H1 (cell line): ENCODE data around the gene RAMACL. TPM values are rescaled to one million over a fixed set of nuclear protein-coding genes. Genes with fewer than 3 reads are reported as not detected.

Source experiments
- CTCF ChIA-PET: fragments of 300-600 bp; sonication (Branson Sonifier 250); formaldehyde crosslinking; loops from one replicate; lab custom pipeline; 2021; ENCODE audit not compliant: partially characterized antibody; lab: Charles Lee
- POLR2A ChIA-PET: fragments of 300-600 bp; sonication (Branson Sonifier 250); formaldehyde crosslinking; loops from one replicate; lab custom pipeline; 2021; ENCODE audit warnings: inconsistent platforms; ENCODE audit not compliant: partially characterized antibody; lab: Charles Lee
- DNase-seq, 2 experiments: peaks; one replicate each; pipeline versions ENCODE4 v3.0.0 to v3.0.0-alpha.2; 2010 to 2022; ENCODE audit warnings: low spot score in 2 of 2, low read depth in 1 of 2, mixed read lengths in 1 of 2
- FAIRE-seq: peaks from 2 replicates; lab custom pipeline; 2011; peaks lifted over from hg19 to GRCh38; lab: Jason Lieb, UNC
- H2AFZ ChIP-seq: 2 replicates; pipeline ENCODE4 v1.8.1; 2012; ENCODE audit warnings: low read length, inconsistent platforms
- H2AK5ac ChIP-seq: 2 replicates; pipeline ENCODE4 v1.6.1; 2013; ENCODE audit warnings: low read depth, low read length
- H2BK120ac ChIP-seq: replicated peaks from 2 replicates; pipeline ENCODE3; 2013; ENCODE audit warnings: low read depth, low read length, inconsistent platforms
- H2BK12ac ChIP-seq: 2 replicates; pipeline ENCODE4 v1.6.1; 2013; ENCODE audit warnings: low read depth, low read length
- H2BK15ac ChIP-seq: 2 replicates; pipeline ENCODE4 v1.6.1; 2013; ENCODE audit warnings: low read length
- H2BK20ac ChIP-seq: 2 replicates; pipeline ENCODE4 v1.6.1; 2013; ENCODE audit warnings: low read length
- H2BK5ac ChIP-seq: 2 replicates; pipeline ENCODE4 v1.6.1; 2013; ENCODE audit warnings: low read depth, low read length
- H3K14ac ChIP-seq: 2 replicates; pipeline ENCODE4 v1.6.1; 2013; ENCODE audit warnings: inconsistent platforms; ENCODE audit not compliant: insufficient read length
- H3K18ac ChIP-seq: 2 replicates; pipeline ENCODE4 v1.6.1; 2013; ENCODE audit warnings: low read length; ENCODE audit errors: extremely low read depth
- H3K23ac ChIP-seq: 2 replicates; pipeline ENCODE4 v1.6.1; 2013; ENCODE audit warnings: inconsistent platforms; ENCODE audit not compliant: insufficient read length
- H3K23me2 ChIP-seq: 2 replicates; pipeline ENCODE4 v1.6.1; 2013; ENCODE audit warnings: low read depth, low read length
- H3K27ac ChIP-seq: 2 replicates; pipeline ENCODE4 v1.6.1; 2011; ENCODE audit warnings: low read depth, low read length, inconsistent platforms
- H3K27me3 ChIP-seq, 4 experiments: replicated peaks in 1 of 4; 1 replicate in 1 of 4; 2 replicates in 3 of 4; pipeline versions ENCODE4 v1.6.1 to v1.8.1; 2011 to 2013; ENCODE audit warnings: low read length in 3 of 4, mild to moderate bottlenecking in 3 of 4, inconsistent platforms in 2 of 4, mixed read lengths in 2 of 4, moderate library complexity in 1 of 4; ENCODE audit not compliant: control insufficient read depth in 3 of 4, insufficient read depth in 3 of 4; ENCODE audit errors: extremely low read depth in 1 of 4
- H3K36me3 ChIP-seq, 4 experiments: 2 replicates each; pipeline versions ENCODE4 v1.6.1 to v1.8.1; 2011 to 2013; ENCODE audit warnings: mild to moderate bottlenecking in 4 of 4, low read length in 3 of 4, moderate library complexity in 2 of 4, control low read depth in 1 of 4, inconsistent platforms in 1 of 4; ENCODE audit not compliant: insufficient read depth in 4 of 4, control insufficient read depth in 2 of 4
- H3K4ac ChIP-seq: replicated peaks from 2 replicates; pipeline ENCODE3; 2013; ENCODE audit warnings: low read length, low read depth, mixed read lengths, inconsistent platforms; ENCODE audit not compliant: insufficient read length
- H3K4me1 ChIP-seq, 4 experiments: replicated peaks in 1 of 4; 1 replicate in 1 of 4; 2 replicates in 3 of 4; pipeline versions ENCODE4 v1.6.1 to v1.8.1; 2011 to 2013; ENCODE audit warnings: low read length in 3 of 4, inconsistent platforms in 2 of 4, mixed read lengths in 1 of 4; ENCODE audit not compliant: insufficient read depth in 4 of 4, control insufficient read depth in 3 of 4
- H3K4me2 ChIP-seq, 2 experiments: 2 replicates each; pipeline versions ENCODE4 v1.6.1 to v1.8.1; 2011 to 2013; ENCODE audit warnings: low read depth in 2 of 2, low read length in 2 of 2, control low read depth in 1 of 2, inconsistent platforms in 1 of 2, mild to moderate bottlenecking in 1 of 2; ENCODE audit not compliant: insufficient read depth in 1 of 2
- H3K4me3 ChIP-seq, 4 experiments: fragments of 200-600, 300-600 bp in 1 of 4; sonication (generic), shearing (Covaris generic), sonication (Bioruptor Twin) in 1 of 4; 2 replicates each; pipeline versions ENCODE4 v1.5.1 to v1.8.1; 2011 to 2016; ENCODE audit warnings: low read length in 4 of 4, low read depth in 3 of 4, control low read depth in 2 of 4, inconsistent platforms in 2 of 4, mild to moderate bottlenecking in 2 of 4, mixed read lengths in 1 of 4, moderate library complexity in 1 of 4; ENCODE audit not compliant: insufficient read depth in 2 of 4; ENCODE audit errors: extremely low read depth in 1 of 4
- H3K56ac ChIP-seq: replicated peaks from 2 replicates; pipeline ENCODE3; 2013; ENCODE audit warnings: low read depth, mild to moderate bottlenecking, mixed read lengths, low read length, inconsistent platforms; ENCODE audit not compliant: insufficient read length
- H3K79me1 ChIP-seq: 2 replicates; pipeline ENCODE4 v1.6.1; 2013; ENCODE audit warnings: low read depth, low read length, control low read depth
- H3K79me2 ChIP-seq, 2 experiments: 2 replicates each; pipeline versions ENCODE4 v1.6.1 to v1.8.1; 2012 to 2013; ENCODE audit warnings: low read length in 2 of 2, mild to moderate bottlenecking in 2 of 2, inconsistent platforms in 1 of 2; ENCODE audit not compliant: insufficient read depth in 2 of 2, control insufficient read depth in 1 of 2
- H3K9ac ChIP-seq, 4 experiments: replicated peaks in 1 of 4; 1 replicate in 1 of 4; 2 replicates in 3 of 4; pipeline versions ENCODE4 v1.6.1 to v1.8.1; 2011 to 2013; ENCODE audit warnings: low read depth in 3 of 4, low read length in 3 of 4, control low read depth in 2 of 4, mild to moderate bottlenecking in 2 of 4, moderate library complexity in 2 of 4, inconsistent platforms in 1 of 4; ENCODE audit errors: extremely low read depth in 1 of 4
- H3K9me3 ChIP-seq, 2 experiments: 2 replicates each; pipeline versions ENCODE4 v1.6.1 to v1.8.1; 2012 to 2013; ENCODE audit warnings: mild to moderate bottlenecking in 2 of 2, moderate library complexity in 2 of 2, control low read depth in 1 of 2, inconsistent platforms in 1 of 2, low read depth in 1 of 2, low read length in 1 of 2, mixed read lengths in 1 of 2; ENCODE audit not compliant: insufficient read depth in 2 of 2
- H4K20me1 ChIP-seq, 2 experiments: replicated peaks in 1 of 2; 2 replicates each; pipeline versions ENCODE3 to v1.8.1; 2011 to 2013; ENCODE audit warnings: inconsistent platforms in 2 of 2, low read length in 2 of 2, mild to moderate bottlenecking in 1 of 2; ENCODE audit not compliant: insufficient read depth in 2 of 2, control insufficient read depth in 1 of 2
- H4K5ac ChIP-seq: 2 replicates; pipeline ENCODE4 v1.6.1; 2013; ENCODE audit warnings: low read length, low read depth, mixed read lengths, inconsistent platforms; ENCODE audit not compliant: insufficient read length
- H4K8ac ChIP-seq: 2 replicates; pipeline ENCODE4 v1.8.0; 2013; ENCODE audit warnings: mild to moderate bottlenecking, moderate library complexity, low read length, inconsistent platforms; ENCODE audit not compliant: insufficient read depth; ENCODE audit errors: extremely low read depth
- H4K91ac ChIP-seq: replicated peaks from 2 replicates; pipeline ENCODE3; 2013; ENCODE audit warnings: low read length, mixed read lengths, inconsistent platforms; ENCODE audit not compliant: insufficient read length
- CBX8 ChIP-seq: fragments of 300-800, 300-1000 bp; sonication (generic); IDR thresholded peaks from 2 replicates; pipeline ENCODE4 v1.7.1; 2016; ENCODE audit warnings: low read depth, low read length, borderline replicate concordance
- CEBPB ChIP-seq: IDR thresholded peaks from 2 replicates; pipeline ENCODE4 v1.6.1; 2012; ENCODE audit warnings: low read depth, low read length
- MAFK ChIP-seq: IDR thresholded peaks from 2 replicates; pipeline ENCODE4 v1.6.1; 2012; ENCODE audit warnings: low read depth, mild to moderate bottlenecking, improper control_type of control experiment, low read length
- RBBP5 ChIP-seq: IDR thresholded peaks from 2 replicates; pipeline ENCODE4 v1.7.1; 2012; ENCODE audit warnings: low read depth, mild to moderate bottlenecking, inconsistent platforms, low read length, moderate library complexity, borderline replicate concordance
- SIRT6 ChIP-seq: IDR thresholded peaks from one replicate; pipeline ENCODE4 v1.7.1; 2012; ENCODE audit warnings: low read length, inconsistent platforms
- TAF1 ChIP-seq: IDR thresholded peaks from 2 replicates; pipeline ENCODE4 v1.6.1; 2011; ENCODE audit warnings: mild to moderate bottlenecking, low read depth, low read length
- TCF12 ChIP-seq: IDR thresholded peaks from 2 replicates; pipeline ENCODE4 v1.6.1; 2011; ENCODE audit warnings: low read depth, mild to moderate bottlenecking, low read length
- TEAD4 ChIP-seq: IDR thresholded peaks from 2 replicates; pipeline ENCODE4 v1.6.1; 2012; ENCODE audit warnings: low read depth, low read length, inconsistent platforms, mixed read lengths
- WGBS, 2 experiments: shearing (Covaris generic) in 1 of 2; methylation state at CpG; one replicate each; pipeline versions ENCODE4 v1.1.6 to v1.1.7; 2013 to 2015; ENCODE audit warnings: low lambda C conversion rate in 2 of 2, mixed read lengths in 2 of 2, inconsistent platforms in 1 of 2, low coverage in 1 of 2, missing lambda C conversion rate in 1 of 2; ENCODE audit not compliant: insufficient replicate concordance in 2 of 2, insufficient coverage in 1 of 2, insufficient read length in 1 of 2; ENCODE audit errors: extremely low coverage in 1 of 2, missing lambda C conversion rate in 1 of 2; 5-methylcytosine and 5-hydroxymethylcytosine counted together
- polyA plus RNA-seq, 7 experiments: library from polyadenylated mRNA; depleted of rRNA in 3 of 7; stranded (reverse) in 5 of 7; unstranded in 2 of 7; fragments of >200 nt in 5 of 7; fragments of 200-250 nt in 2 of 7; gene quantifications; 1 replicate in 5 of 7; 2 replicates in 1 of 7; 4 replicates in 1 of 7; pipeline versions ENCODE4 v1.2.1 to v1.2.3, GENCODE V29; 2011 to 2013; ENCODE audit warnings: missing spikeins in 2 of 7, mixed read lengths in 2 of 7
- total RNA-seq: library from RNA; stranded (reverse); fragmentation: NEBNext Ultra II Directional; extraction: Animal tissue kit (Norgen Biotek cat#: 25700); gene quantifications from 2 replicates; pipeline ENCODE4 v1.2.1, GENCODE V29; 2021

Gene RAMACL
- total and polyA plus RNA-seq, 2 of the 8 experiments (the other 6 are each of a cell fraction or from before 2014, with no cell fraction given) = 0.23 to 0.97 TPM

DNA sequence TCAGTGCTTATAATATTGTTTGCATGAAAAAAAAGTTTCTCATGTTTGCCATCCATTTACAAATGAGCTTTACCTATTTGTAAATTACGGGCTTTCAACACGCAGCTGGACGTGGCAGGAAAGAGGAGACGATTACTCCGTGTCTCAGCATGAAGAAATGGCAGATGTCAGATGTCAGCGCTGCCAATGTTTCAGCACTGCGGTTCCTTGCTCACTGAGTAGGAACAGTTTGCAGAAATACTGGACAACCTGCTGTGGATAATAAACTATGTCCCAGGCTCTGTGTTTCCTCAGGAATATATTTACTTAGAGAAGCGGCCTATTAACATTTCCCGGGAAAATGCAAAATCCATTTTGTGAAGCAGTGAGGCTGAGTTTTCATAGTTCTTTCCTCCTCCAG, 22.7 kb downstream of the RAMACL start:
- Histone ChIP-seq H4K5ac (no peak overlapping the region), H3K9me3 (no peaks in the 10 kb centered on the region), H4K91ac (no peak overlapping the region), H3K79me2 (peaks cover 3 to 20% of the 10 kb centered on the region in 2 experiments; a peak in 3 of 4 replicates), H3K4ac (no peak overlapping the region), H2AFZ (no peak overlapping the region), H4K8ac (no peak overlapping the region), H3K9ac (no peak overlapping the region), H2AK5ac (no peak overlapping the region), H3K27ac (no peak overlapping the region), H3K4me3 (no peak overlapping the region), H3K27me3 (no peaks in the 10 kb centered on the region; a peak in 1 of 7 replicates), H3K18ac (no peak overlapping the region), H2BK20ac (no peak overlapping the region), H3K23me2 (no peaks in the 10 kb centered on the region), H3K36me3 (no peaks in the 10 kb centered on the region), H3K4me1 (peaks cover 0 to 12% (median under 1%) of the 10 kb centered on the region in 4 experiments; a peak in 5 of 7 replicates), H2BK15ac (no peak overlapping the region), H3K14ac (no peak overlapping the region), H3K56ac (no peak overlapping the region), H2BK120ac (no peak overlapping the region), H3K79me1 (peaks cover 5% of the 10 kb centered on the region; the same call in 1 of the 2 replicates), H4K20me1 (peaks cover 0 to 6% of the 10 kb centered on the region in 2 experiments), H2BK5ac (no peak overlapping the region), H3K4me2 (no peak overlapping the region), H2BK12ac (no peak overlapping the region), H3K23ac (no peak overlapping the region)
- ChIA-PET POLR2A (interaction anchor here (0.8 to 1.4 kb wide), 2 partner anchors 9 to 22 kb away, joined by 3 read pairs; no protein-coding TSS in a partner anchor), CTCF (interaction anchor here (0.7 to 1.2 kb wide), 4 partner anchors 9 to 100 kb away, joined by 3 to 5 read pairs (median 3); no protein-coding TSS in a partner anchor)
- FAIRE-seq (no peak), DNase-seq (no peak)
- TF ChIP-seq TEAD4 = no peak
- no peak for TF ChIP-seq TCF12
- TF ChIP-seq CBX8 = no peak
- TF ChIP-seq CEBPB = no peak
- no peak for TF ChIP-seq MAFK
- no peak for TF ChIP-seq TAF1
- TF ChIP-seq SIRT6 = no peak
- TF ChIP-seq RBBP5 = no peak
- WGBS, 2 experiments = 81% methylated on average over 9 of the region's 9 CpGs; no CpG with 5 or more reads in 1 of the 2 experiments
